Trophoblast cell (in vitro differentiated cells and primary cell): Measurements from ENCODE around the gene PFKFB3.

ENCODE experiments used
- DNase-seq, 2 donors: peaks; one replicate each; pipeline ENCODE4 v3.0.0-alpha.2; 2016
- H2AFZ ChIP-seq: 2 replicates; pipeline ENCODE4 v1.6.1; 2013; ENCODE audit warnings: low read length, moderate library complexity, mild to moderate bottlenecking; ENCODE audit not compliant: insufficient read depth, poor library complexity
- H2AK5ac ChIP-seq: 2 replicates; pipeline ENCODE4 v1.6.1; 2013; ENCODE audit warnings: mild to moderate bottlenecking, low read length
- H2BK120ac ChIP-seq: 2 replicates; pipeline ENCODE4 v1.6.1; 2013; ENCODE audit warnings: low read length, mild to moderate bottlenecking, moderate library complexity; ENCODE audit not compliant: insufficient read depth, poor library complexity
- H2BK12ac ChIP-seq: 2 replicates; pipeline ENCODE4 v1.6.1; 2013; ENCODE audit warnings: mild to moderate bottlenecking, low read length, moderate library complexity
- H2BK5ac ChIP-seq: 2 replicates; pipeline ENCODE4 v1.6.1; 2013; ENCODE audit warnings: low read length, low read depth, moderate library complexity, mild to moderate bottlenecking; ENCODE audit not compliant: poor library complexity
- H3K14ac ChIP-seq: 2 replicates; pipeline ENCODE4 v1.6.1; 2013; ENCODE audit warnings: mild to moderate bottlenecking, low read length
- H3K18ac ChIP-seq: 2 replicates; pipeline ENCODE4 v1.6.1; 2013; ENCODE audit warnings: mild to moderate bottlenecking, low read length
- H3K23ac ChIP-seq: 2 replicates; pipeline ENCODE4 v1.6.1; 2013; ENCODE audit warnings: low read length
- H3K27ac ChIP-seq: 2 replicates; pipeline ENCODE4 v1.5.1; 2013; ENCODE audit warnings: low read depth, mild to moderate bottlenecking, inconsistent platforms, low read length, moderate library complexity
- H3K27me3 ChIP-seq: 2 replicates; pipeline ENCODE4 v1.6.1; 2013; ENCODE audit warnings: inconsistent platforms, mild to moderate bottlenecking, low read length, moderate library complexity; ENCODE audit not compliant: insufficient read depth
- H3K36me3 ChIP-seq, 2 experiments: 1 replicate in 1 of 2; 2 replicates in 1 of 2; pipeline ENCODE4 v1.6.1; 2013; ENCODE audit warnings: low read length in 2 of 2, mild to moderate bottlenecking in 2 of 2, moderate library complexity in 1 of 2; ENCODE audit not compliant: insufficient read depth in 2 of 2, control insufficient read depth in 1 of 2
- H3K4ac ChIP-seq: 2 replicates; pipeline ENCODE4 v1.6.1; 2013; ENCODE audit warnings: low read depth, mild to moderate bottlenecking, low read length, moderate library complexity
- H3K4me1 ChIP-seq, 2 experiments: 1 replicate in 1 of 2; 2 replicates in 1 of 2; pipeline ENCODE4 v1.6.1; 2013; ENCODE audit warnings: low read length in 2 of 2, mild to moderate bottlenecking in 2 of 2, moderate library complexity in 1 of 2; ENCODE audit not compliant: insufficient read depth in 2 of 2, control insufficient read depth in 1 of 2
- H3K4me2 ChIP-seq: 2 replicates; pipeline ENCODE4 v1.6.1; 2013; ENCODE audit warnings: inconsistent platforms, mild to moderate bottlenecking, low read length, moderate library complexity
- H3K4me3 ChIP-seq: 2 replicates; pipeline ENCODE4 v1.5.1; 2013; ENCODE audit warnings: mild to moderate bottlenecking, low read depth, low read length, inconsistent platforms
- H3K79me1 ChIP-seq: one replicate; pipeline ENCODE4 v1.6.1; 2013; ENCODE audit warnings: low read length
- H3K79me2 ChIP-seq: 2 replicates; pipeline ENCODE4 v1.6.1; 2013; ENCODE audit warnings: low read length, mild to moderate bottlenecking; ENCODE audit not compliant: control insufficient read depth, insufficient read depth, poor library complexity
- H3K9ac ChIP-seq: 2 replicates; pipeline ENCODE4 v1.6.1; 2013; ENCODE audit warnings: mild to moderate bottlenecking, low read length
- H3K9me3 ChIP-seq: 2 replicates; pipeline ENCODE4 v1.6.1; 2013; ENCODE audit warnings: low read depth, mild to moderate bottlenecking, control low read depth, inconsistent platforms, low read length; ENCODE audit not compliant: insufficient read depth
- H4K12ac ChIP-seq: 2 replicates; pipeline ENCODE4 v1.6.1; 2013; ENCODE audit warnings: low read depth, mild to moderate bottlenecking, low read length, moderate library complexity
- H4K8ac ChIP-seq: 2 replicates; pipeline ENCODE4 v1.6.1; 2013; ENCODE audit warnings: low read depth, mild to moderate bottlenecking, low read length, moderate library complexity
- H4K91ac ChIP-seq: one replicate; pipeline ENCODE4 v1.6.1; 2013; ENCODE audit warnings: low read depth, mild to moderate bottlenecking, low read length, moderate library complexity
- WGBS: extraction: QIAGEN DNeasy Blood & Tissue Kit; methylation state at CpG from one replicate; pipeline ENCODE4 v1.1.7; 2013; ENCODE audit warnings: missing lambda C conversion rate; ENCODE audit not compliant: insufficient read length, insufficient coverage; ENCODE audit errors: extremely low coverage; 5-methylcytosine and 5-hydroxymethylcytosine counted together

The PFKFB3 gene

DNA sequence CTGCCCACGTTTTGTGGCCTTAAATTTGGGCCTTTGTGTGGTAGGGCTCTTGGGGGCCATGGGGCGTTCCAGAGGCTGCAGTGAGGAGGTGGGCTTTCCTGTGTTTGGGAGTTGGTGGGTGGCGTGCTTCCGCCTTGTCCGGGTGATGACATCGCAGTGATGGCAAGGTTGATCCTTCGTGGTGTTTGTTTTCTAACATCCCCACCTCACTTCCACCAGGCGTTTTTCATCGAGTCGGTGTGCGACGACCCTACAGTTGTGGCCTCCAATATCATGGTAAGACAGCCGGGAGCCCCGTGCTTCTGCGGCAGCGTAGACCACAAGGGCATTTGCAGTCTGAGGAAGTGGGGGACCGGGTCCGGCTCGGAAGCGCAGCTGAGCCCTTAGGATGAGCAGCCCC lies 14.2 kb downstream of the PFKFB3 start:
- Histone ChIP-seq H3K36me3 (peaks cover 83 to 86% of the 10 kb centered on the region in 2 experiments), H3K79me1 (peaks cover 18% of the 10 kb centered on the region), H4K12ac (no peak overlapping the region), H3K4me1 (peaks cover 23 to 33% of the 10 kb centered on the region in 2 experiments), H3K23ac (no peak overlapping the region), H3K9ac (no peak overlapping the region), H2BK5ac (no peak overlapping the region), H3K9me3 (peaks cover 15% of the 10 kb centered on the region), H2BK120ac (no peak overlapping the region), H3K14ac (no peak overlapping the region), H3K4ac (no peak overlapping the region), H2BK12ac (no peak overlapping the region), H2AK5ac (no peak overlapping the region), H4K91ac (no peak overlapping the region), H3K79me2 (peaks cover 9% of the 10 kb centered on the region), H3K27ac (no peak overlapping the region), H4K8ac (no peak overlapping the region), H3K4me3 (no peak overlapping the region), H3K27me3 (no peaks in the 10 kb centered on the region), H3K18ac (no peak overlapping the region), H3K4me2 (no peak overlapping the region), H2AFZ (no peak overlapping the region)
- DNase-seq = no peak
- WGBS = no CpG with 5 or more reads among the region's 20 CpGs

DNA sequence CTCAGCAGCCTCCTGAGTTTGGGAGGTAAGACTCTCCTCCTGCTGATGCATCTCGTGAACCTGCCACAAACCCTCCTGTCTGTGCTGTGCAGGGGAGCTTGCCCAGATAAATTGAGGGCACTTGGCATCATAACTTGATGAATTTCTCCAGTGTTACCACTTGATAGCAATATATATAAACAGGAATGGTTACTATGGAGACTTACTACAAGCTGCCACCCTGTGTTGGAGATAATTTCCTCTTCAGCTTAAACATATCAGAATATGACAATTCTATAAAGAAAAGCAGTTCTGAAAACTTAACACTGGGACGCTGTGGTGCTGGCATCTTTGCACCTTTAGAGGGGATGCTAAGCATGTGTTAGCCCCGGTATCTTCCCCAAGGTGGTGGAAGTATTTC lies 14.9 kb downstream of the PFKFB3 start:
- Histone ChIP-seq H2BK120ac (no peak overlapping the region), H3K4me1 (peaks cover 28 to 34% of the 10 kb centered on the region in 2 experiments), H3K36me3 (peaks cover 82 to 88% of the 10 kb centered on the region in 2 experiments), H2BK5ac (no peak overlapping the region), H4K8ac (no peak overlapping the region), H2BK12ac (no peak overlapping the region), H3K23ac (no peak overlapping the region), H3K14ac (no peak overlapping the region), H2AK5ac (no peak overlapping the region), H3K27me3 (no peaks in the 10 kb centered on the region), H4K12ac (no peak overlapping the region), H3K4me3 (no peak overlapping the region), H3K4me2 (no peak overlapping the region), H3K18ac (no peak overlapping the region), H3K9ac (no peak overlapping the region), H3K4ac (no peak overlapping the region), H3K79me1 (peaks cover 23% of the 10 kb centered on the region), H3K9me3 (peaks cover 16% of the 10 kb centered on the region), H4K91ac (no peak overlapping the region), H3K27ac (no peak overlapping the region), H2AFZ (no peak overlapping the region), H3K79me2 (peaks cover 9% of the 10 kb centered on the region)
- no CpG with 5 or more reads among the region's 3 CpGs for WGBS
- no peak for DNase-seq

DNA sequence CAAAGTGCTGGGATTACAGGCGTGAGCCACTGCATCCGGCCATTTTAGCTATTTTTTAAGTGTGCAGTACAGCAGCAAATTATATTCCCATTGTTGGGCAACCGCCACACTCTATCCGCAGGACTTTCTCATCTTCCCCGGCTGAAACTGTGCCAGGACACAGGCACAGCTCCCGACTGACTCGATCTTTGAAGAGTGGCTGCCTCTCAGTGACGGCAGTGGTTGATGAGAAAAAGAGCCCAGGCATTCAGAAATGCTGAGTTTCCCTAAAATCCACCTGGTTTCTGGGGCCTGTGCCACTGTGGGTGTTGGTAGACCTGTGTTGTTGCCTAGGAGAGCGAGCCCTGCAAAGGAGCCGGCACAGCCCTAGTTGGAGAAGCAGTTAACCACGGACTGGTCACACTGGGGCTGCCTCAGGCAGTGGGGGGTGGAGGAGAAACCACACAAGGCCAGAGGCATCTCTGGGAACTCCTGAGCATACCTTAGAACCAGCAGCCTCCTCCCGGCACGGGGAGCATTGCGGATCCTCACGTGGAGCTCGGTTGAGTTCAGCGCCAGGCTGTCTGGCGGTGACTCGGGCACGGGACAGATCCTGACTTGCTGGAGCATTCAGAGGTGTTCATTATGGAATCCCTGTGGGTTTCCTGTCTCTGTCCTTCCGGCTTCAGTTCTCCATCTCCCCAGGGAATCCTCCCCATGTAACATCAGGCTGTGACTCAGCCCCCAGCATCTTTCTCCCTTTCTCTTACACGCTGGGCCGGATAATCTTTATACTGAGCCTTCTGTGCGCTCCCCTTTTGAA lies 16.2 kb downstream of the PFKFB3 start:
- Histone ChIP-seq H4K12ac (no peak overlapping the region), H3K79me1 (peaks cover 31% of the 10 kb centered on the region), H2AFZ (no peak overlapping the region), H2AK5ac (no peak overlapping the region), H3K4ac (no peak overlapping the region), H3K4me2 (no peak overlapping the region), H4K8ac (peak overlapping the region; percentile 50), H2BK120ac (peak overlapping the region; percentile 10), H3K9ac (no peak overlapping the region), H2BK12ac (peak overlapping the region; percentile 31), H3K14ac (peak overlapping the region; percentile 8), H3K18ac (no peak overlapping the region), H3K9me3 (peaks cover 16% of the 10 kb centered on the region), H3K23ac (no peak overlapping the region), H3K27me3 (no peaks in the 10 kb centered on the region), H3K27ac (peak overlapping the region; percentile 62), H4K91ac (peak overlapping the region; percentile 37), H2BK5ac (peak overlapping the region; percentile 6), H3K79me2 (peaks cover 13% of the 10 kb centered on the region), H3K36me3 (peaks cover 84 to 88% of the 10 kb centered on the region in 2 experiments), H3K4me3 (no peak overlapping the region), H3K4me1 (peaks cover 31 to 39% of the 10 kb centered on the region in 2 experiments)
- no CpG with 5 or more reads among the region's 24 CpGs for WGBS
- peak; percentile 79 to 91 for DNase-seq

DNA sequence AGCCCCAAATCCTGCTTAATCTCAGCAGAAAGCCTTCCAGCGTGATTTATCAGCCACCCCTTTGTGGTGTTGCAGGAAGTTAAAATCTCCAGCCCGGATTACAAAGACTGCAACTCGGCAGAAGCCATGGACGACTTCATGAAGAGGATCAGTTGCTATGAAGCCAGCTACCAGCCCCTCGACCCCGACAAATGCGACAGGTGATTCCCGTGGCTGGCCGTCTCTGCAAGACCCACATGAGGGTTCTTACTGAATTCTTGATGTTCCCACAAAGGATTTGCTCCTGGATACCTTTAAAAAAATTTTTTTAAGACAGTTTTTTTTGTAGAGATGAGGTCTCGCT lies 16.7 kb downstream of the PFKFB3 start:
- Histone ChIP-seq H3K79me1 (peaks cover 34% of the 10 kb centered on the region), H4K12ac (no peak overlapping the region), H2BK120ac (peak overlapping the region; percentile 10), H2BK12ac (peak overlapping the region; percentile 5), H3K27me3 (no peaks in the 10 kb centered on the region), H2AK5ac (no peak overlapping the region), H3K27ac (peak overlapping the region; percentile 44), H3K4me3 (no peak overlapping the region), H3K9ac (no peak overlapping the region), H2AFZ (no peak overlapping the region), H3K4ac (no peak overlapping the region), H3K23ac (no peak overlapping the region), H3K18ac (no peak overlapping the region), H3K9me3 (peaks cover 16% of the 10 kb centered on the region), H3K14ac (no peak overlapping the region), H3K36me3 (peaks cover 85 to 90% of the 10 kb centered on the region in 2 experiments), H4K91ac (peak overlapping the region; percentile 10), H3K4me2 (no peak overlapping the region), H3K79me2 (peaks cover 13% of the 10 kb centered on the region), H4K8ac (peak overlapping the region; percentile 23), H3K4me1 (peaks cover 34 to 41% of the 10 kb centered on the region in 2 experiments), H2BK5ac (peak overlapping the region; percentile 6)
- no peak for DNase-seq
- no CpG with 5 or more reads among the region's 10 CpGs for WGBS
